CD14-positive monocyte (primary cell): ENCODE measurements around the gene CDKAL1. TPM values are rescaled to one million over a fixed set of nuclear protein-coding genes. Genes with fewer than 3 reads are reported as not detected.

Source experiments
- DNase-seq, 3 donors: peaks; one replicate each; pipeline ENCODE4 v3.0.0-alpha.2; 2011 to 2022
- H2AFZ ChIP-seq: 2 replicates; pipeline ENCODE4 v1.6.0; 2012; ENCODE audit warnings: mild to moderate bottlenecking, low read depth, low read length, inconsistent platforms; ENCODE audit not compliant: insufficient read depth, poor library complexity, severe bottlenecking
- H3K27ac ChIP-seq, 2 donors: 1 replicate in 1 of 2; 2 replicates in 1 of 2; pipeline ENCODE4 v1.5.1; 2012 to 2013; ENCODE audit warnings: low read length in 2 of 2, control low read depth in 1 of 2, inconsistent platforms in 1 of 2, low read depth in 1 of 2, mild to moderate bottlenecking in 1 of 2
- H3K27me3 ChIP-seq, 2 donors: one replicate each; pipeline versions ENCODE4 v1.6.0 to v1.6.1; 2011 to 2013; ENCODE audit warnings: low read length in 2 of 2; ENCODE audit not compliant: control insufficient read depth in 2 of 2, insufficient read depth in 2 of 2
- H3K36me3 ChIP-seq, 2 donors: replicated peaks in 1 of 2; 1 replicate in 1 of 2; 2 replicates in 1 of 2; pipeline versions ENCODE4 v1.5.1 to v1.6.1; 2012 to 2013; ENCODE audit warnings: low read length in 2 of 2, control low read depth in 1 of 2, inconsistent platforms in 1 of 2, mild to moderate bottlenecking in 1 of 2; ENCODE audit not compliant: insufficient read depth in 2 of 2, control insufficient read depth in 1 of 2
- H3K4me1 ChIP-seq, 2 donors: 1 replicate in 1 of 2; 2 replicates in 1 of 2; pipeline versions ENCODE4 v1.5.1 to v1.6.1; 2012 to 2013; ENCODE audit warnings: low read length in 2 of 2, control low read depth in 1 of 2, inconsistent platforms in 1 of 2, mild to moderate bottlenecking in 1 of 2, moderate library complexity in 1 of 2; ENCODE audit not compliant: insufficient read depth in 2 of 2, control insufficient read depth in 1 of 2
- H3K4me2 ChIP-seq: replicated peaks from 2 replicates; pipeline ENCODE3; 2012; ENCODE audit warnings: low read length, moderate library complexity, mild to moderate bottlenecking; ENCODE audit not compliant: poor library complexity, severe bottlenecking; ENCODE audit errors: extremely low read depth
- H3K4me3 ChIP-seq, 3 experiments: fragments of 200-600 bp in 1 of 3; sonication (generic) in 1 of 3; replicated peaks in 1 of 3; 1 replicate in 2 of 3; 2 replicates in 1 of 3; pipeline ENCODE4 v1.5.1; 2011 to 2013; ENCODE audit warnings: low read length in 3 of 3, mild to moderate bottlenecking in 3 of 3, control low read depth in 2 of 3, low read depth in 2 of 3, inconsistent platforms in 1 of 3, moderate library complexity in 1 of 3
- H3K79me2 ChIP-seq: 2 replicates; pipeline ENCODE4 v1.6.0; 2012; ENCODE audit warnings: mild to moderate bottlenecking, control low read depth, inconsistent platforms, low read length, moderate library complexity; ENCODE audit not compliant: insufficient read depth
- H3K9ac ChIP-seq: 2 replicates; pipeline ENCODE4 v1.6.0; 2017; ENCODE audit warnings: low read length, mild to moderate bottlenecking; ENCODE audit not compliant: insufficient read depth, poor library complexity, severe bottlenecking
- H3K9me3 ChIP-seq, 2 donors: replicated peaks in 1 of 2; 1 replicate in 1 of 2; 2 replicates in 1 of 2; pipeline versions ENCODE4 v1.5.1 to v1.6.1; 2012 to 2013; ENCODE audit warnings: low read length in 2 of 2, control low read depth in 1 of 2; ENCODE audit not compliant: control insufficient read depth in 1 of 2, insufficient read depth in 1 of 2
- H4K20me1 ChIP-seq: 2 replicates; pipeline ENCODE4 v1.6.0; 2012; ENCODE audit warnings: mild to moderate bottlenecking, low read length, control low read depth, moderate library complexity; ENCODE audit not compliant: insufficient read depth
- H3K27ac Mint-ChIP-seq, 7 donors: one replicate each; pipeline ENCODE4 v1.8.0; 2020; ENCODE audit warnings: mild to moderate bottlenecking in 7 of 7, mixed read lengths in 7 of 7, moderate library complexity in 6 of 7, inconsistent platforms in 2 of 7
- H3K27me3 Mint-ChIP-seq, 3 donors: one replicate each; pipeline ENCODE4 v1.8.0; 2021 to 2022; ENCODE audit warnings: low read depth in 3 of 3, mild to moderate bottlenecking in 3 of 3, mixed read lengths in 3 of 3, moderate library complexity in 3 of 3, inconsistent platforms in 1 of 3
- H3K36me3 Mint-ChIP-seq, 2 donors: one replicate each; pipeline ENCODE4 v1.8.0; 2020; ENCODE audit warnings: mixed read lengths in 2 of 2, inconsistent platforms in 1 of 2, mild to moderate bottlenecking in 1 of 2
- H3K4me1 Mint-ChIP-seq: one replicate; pipeline ENCODE4 v1.8.0; 2020; ENCODE audit warnings: mild to moderate bottlenecking, mixed read lengths
- H3K4me3 Mint-ChIP-seq, 2 donors: one replicate each; pipeline ENCODE4 v1.8.0; 2020; ENCODE audit warnings: mild to moderate bottlenecking in 2 of 2, mixed read lengths in 2 of 2, moderate library complexity in 1 of 2
- H3K9me3 Mint-ChIP-seq, 7 donors: one replicate each; pipeline ENCODE4 v1.8.0; 2020 to 2022; ENCODE audit warnings: mixed read lengths in 7 of 7, mild to moderate bottlenecking in 6 of 7, moderate library complexity in 6 of 7, inconsistent platforms in 2 of 7
- CTCF ChIP-seq: fragments of 200-600 bp; IDR thresholded peaks from one replicate; pipeline ENCODE4 v1.8.0; 2022; ENCODE audit warnings: antibody characterized with exemption, mild to moderate bottlenecking
- WGBS: methylation state at CpG from one replicate; pipeline ENCODE4 v1.1.5; 2013; ENCODE audit warnings: missing lambda C conversion rate; ENCODE audit not compliant: insufficient coverage; 5-methylcytosine and 5-hydroxymethylcytosine counted together
- intact Hi-C, 2 donors: fragments of 100-400 bp; cut with micrococcal nuclease; formaldehyde crosslinking; loops; one replicate each; pipeline versions ENCODE4 v1.15.0 to v1.15.1; 2023
- polyA plus RNA-seq, 3 donors: library from polyadenylated mRNA; depleted of rRNA in 1 of 3; unstranded in 2 of 3; stranded (reverse) in 1 of 3; fragments of 300-500 nt in 2 of 3; fragments of >200 nt in 1 of 3; fragmentation: Illumina TruSeq in 2 of 3; gene quantifications; 1 replicate in 2 of 3; 2 replicates in 1 of 3; pipeline ENCODE4 v1.2.3, GENCODE V29; 2012 to 2021

CDKAL1 gene
- polyA plus RNA-seq, 3 donors, result 3.2 to 12.4 (median 8.3) TPM

GRCh38 chr6:20931772-20932171 lies 397.5 kb downstream of the CDKAL1 start:
- Mint-ChIP-seq H3K9me3 (peaks cover 0 to 9% (median 2%) of the 10 kb centered on the region in 7 donors), H3K4me3 (no peak overlapping the region), H3K4me1 (no peaks in the 10 kb centered on the region), H3K27ac (no peak overlapping the region), H3K36me3 (peaks cover 0 to 2% of the 10 kb centered on the region in 2 donors), H3K27me3 (peaks cover 0 to 2% (median 0%) of the 10 kb centered on the region in 3 donors)
- H3K9ac ChIP-seq, result no peak overlapping the region
- intact Hi-C loops, result no loop called here
- H3K4me1 ChIP-seq, result no peaks in the 10 kb centered on the region
- DNase-seq, result no peak
- H2AFZ ChIP-seq, result no peak overlapping the region
- TF ChIP-seq CTCF, result no peak
- no peak overlapping the region for H3K4me3 ChIP-seq
- H3K4me2 ChIP-seq, result no peak overlapping the region
- no peaks in the 10 kb centered on the region for H3K27me3 ChIP-seq
- no CpG with 5 or more reads among the region's 6 CpGs for WGBS
- H3K9me3 ChIP-seq, result peaks cover 0 to 6% of the 10 kb centered on the region in 2 donors
- no peaks in the 10 kb centered on the region for H4K20me1 ChIP-seq
- no peaks in the 10 kb centered on the region for H3K79me2 ChIP-seq
- no peak overlapping the region for H3K27ac ChIP-seq
- no peaks in the 10 kb centered on the region for H3K36me3 ChIP-seq

- intact Hi-C loops, result no loop called here
- Mint-ChIP-seq H3K9me3 (peaks cover 0 to 9% (median 2%) of the 10 kb centered on the region in 7 donors), H3K4me3 (no peak overlapping the region), H3K36me3 (peaks cover 2 to 3% of the 10 kb centered on the region in 2 donors), H3K27ac (no peak overlapping the region), H3K4me1 (no peaks in the 10 kb centered on the region), H3K27me3 (peaks cover 0 to 2% (median 0%) of the 10 kb centered on the region in 3 donors)
- Histone ChIP-seq H4K20me1 (no peaks in the 10 kb centered on the region), H3K9me3 (peaks cover 0 to 6% of the 10 kb centered on the region in 2 donors), H3K27me3 (no peaks in the 10 kb centered on the region), H3K4me3 (no peak overlapping the region), H3K27ac (no peak overlapping the region), H2AFZ (no peak overlapping the region), H3K4me1 (no peaks in the 10 kb centered on the region), H3K36me3 (no peaks in the 10 kb centered on the region), H3K9ac (no peak overlapping the region), H3K79me2 (no peaks in the 10 kb centered on the region), H3K4me2 (no peak overlapping the region)
- no peak for TF ChIP-seq CTCF
- 93% methylated on average over 2 of the region's 5 CpGs for WGBS
- no peak for DNase-seq
Observed at GRCh38 chr6:20932284-20932683, 398.0 kb downstream of the CDKAL1 start.
